SH-SY5Y (cell line): ENCODE measurements around the gene DDX50.

Experiments
- GATA2 ChIP-seq: IDR thresholded peaks from 2 replicates; pipeline ENCODE4 v1.6.1; 2011; ENCODE audit warnings: mild to moderate bottlenecking, low read depth, low read length
- GATA3 ChIP-seq: IDR thresholded peaks from 2 replicates; pipeline ENCODE4 v1.6.1; 2011; ENCODE audit warnings: low read depth, mild to moderate bottlenecking, low read length, moderate library complexity

GRCh38 chr10:68869623-68870022 lies 31.5 kb upstream of the DDX50 start:
- no peak for TF ChIP-seq GATA2
- no peak for TF ChIP-seq GATA3
